GM13977 (cell line): ENCODE measurements around the gene GDAP2.

ENCODE experiments used
- DNase-seq: peaks from one replicate; pipeline ENCODE4 v3.0.0; 2012; ENCODE audit warnings: low spot score
- CTCF ChIP-seq: IDR thresholded peaks from 2 replicates; pipeline ENCODE4 v1.5.1; 2012; ENCODE audit warnings: mild to moderate bottlenecking, control low read depth; ENCODE audit not compliant: insufficient read depth; ENCODE audit errors: extremely low read depth, missing control alignments
- in situ Hi-C: fragments of 300-500 bp; cut with MboI; formaldehyde crosslinking; loops from one replicate; pipeline ENCODE4 v1.12.0; 2022; ENCODE audit warnings: low sequenced_read_pairs, low pct_unique_long_range_greater_than_20kb, mixed read lengths, inconsistent platforms; ENCODE audit not compliant: unreplicated experiment

Gene GDAP2

GRCh38 chr1:117911051-117911450 lies 18.4 kb downstream of the GDAP2 start:
- in situ Hi-C loops = no loop called here
- DNase-seq = no peak
- no peak for TF ChIP-seq CTCF

GRCh38 chr1:117905019-117905418 lies 24.4 kb downstream of the GDAP2 start:
- no peak for TF ChIP-seq CTCF
- DNase-seq = no peak
- in situ Hi-C loops = no loop called here

GRCh38 chr1:117904485-117904884 lies 24.9 kb downstream of the GDAP2 start:
- in situ Hi-C loops = no loop called here
- TF ChIP-seq CTCF = no peak
- DNase-seq = no peak

GRCh38 chr1:117902944-117903343 lies 26.5 kb downstream of the GDAP2 start:
- TF ChIP-seq CTCF = no peak
- no peak for DNase-seq
- in situ Hi-C loops = no loop called here

GRCh38 chr1:117899801-117900200 lies 29.6 kb downstream of the GDAP2 start:
- TF ChIP-seq CTCF = no peak
- in situ Hi-C loops = loop anchor here (25.0 kb wide), 1 partner anchor 388 kb away; no protein-coding TSS in a partner anchor
- DNase-seq = no peak

GRCh38 chr1:117897551-117897950 lies 31.9 kb downstream of the GDAP2 start:
- no peak for TF ChIP-seq CTCF
- no peak for DNase-seq
- in situ Hi-C loops = loop anchor here (25.0 kb wide), 1 partner anchor 385 kb away; no protein-coding TSS in a partner anchor
